T-cell (primary cell): ENCODE data around the gene ZDHHC6. TPM values are rescaled to one million over a fixed set of nuclear protein-coding genes. Genes with fewer than 3 reads are reported as not detected.

ENCODE experiments used
- ATAC-seq, 4 experiments: fragments of 200-7000 bp in 3 of 4; fragments of 150-1000 bp in 1 of 4; cut with Tn5 transposase; replicated peaks in 1 of 4; 1 replicate in 3 of 4; 2 replicates in 1 of 4; pipeline ENCODE4 v1.10.0; 2021; ENCODE audit warnings: moderate library complexity in 3 of 4, mild to moderate bottlenecking in 2 of 4, moderate number of reproducible peaks in 1 of 4
- CTCF ChIA-PET, 2 donors: fragments of 300-600 bp; sonication (Branson Sonifier 250); formaldehyde crosslinking; loops; one replicate each; lab custom pipeline; 2022; ENCODE audit warnings: antibody characterized with exemption in 2 of 2; lab: Charles Lee
- POLR2A ChIA-PET, 2 donors: fragments of 300-600 bp; sonication (Branson Sonifier 250); formaldehyde crosslinking; loops; one replicate each; lab custom pipeline; 2022; ENCODE audit warnings: antibody characterized with exemption in 2 of 2; lab: Charles Lee
- DNase-seq, 35 experiments: peaks; one replicate each; pipeline versions ENCODE4 v3.0.0 to v3.0.0-alpha.2; 2013 to 2023
- H3K27ac ChIP-seq: one replicate; pipeline ENCODE4 v1.5.1; 2013; ENCODE audit warnings: low read length
- H3K27me3 ChIP-seq, 2 experiments: replicated peaks in 1 of 2; 1 replicate in 1 of 2; 2 replicates in 1 of 2; pipeline versions ENCODE4 v1.6.1 to v1.7.0; 2013; ENCODE audit warnings: low read length in 1 of 2, mixed read lengths in 1 of 2; ENCODE audit not compliant: control insufficient read depth in 2 of 2, insufficient read depth in 2 of 2; ENCODE audit errors: extremely low read depth in 1 of 2
- H3K36me3 ChIP-seq, 2 donors: 1 replicate in 1 of 2; 2 replicates in 1 of 2; pipeline versions ENCODE4 v1.6.1 to v1.7.0; 2013; ENCODE audit warnings: low read length in 1 of 2; ENCODE audit not compliant: control insufficient read depth in 2 of 2, insufficient read depth in 1 of 2; ENCODE audit errors: extremely low read depth in 1 of 2
- H3K4me1 ChIP-seq, 2 experiments: 1 replicate in 1 of 2; 2 replicates in 1 of 2; pipeline versions ENCODE4 v1.6.1 to v1.7.0; 2013; ENCODE audit warnings: low read length in 2 of 2, mixed read lengths in 1 of 2; ENCODE audit not compliant: insufficient read depth in 2 of 2, control insufficient read depth in 1 of 2; ENCODE audit errors: extremely low read depth in 1 of 2
- H3K4me3 ChIP-seq, 2 donors: 1 replicate in 1 of 2; 2 replicates in 1 of 2; pipeline versions ENCODE4 v1.5.1 to v1.7.0; 2013; ENCODE audit warnings: mild to moderate bottlenecking in 2 of 2, low read length in 1 of 2, moderate library complexity in 1 of 2; ENCODE audit not compliant: control insufficient read depth in 1 of 2; ENCODE audit errors: extremely low read depth in 1 of 2
- H3K9me3 ChIP-seq: 2 replicates; pipeline ENCODE4 v1.7.0; 2013
- H3K27ac Mint-ChIP-seq, 2 donors: one replicate each; pipeline ENCODE4 v1.8.0; 2020 to 2021; ENCODE audit warnings: mild to moderate bottlenecking in 2 of 2, mixed read lengths in 2 of 2
- H3K27me3 Mint-ChIP-seq, 2 donors: one replicate each; pipeline ENCODE4 v1.8.0; 2021 to 2022; ENCODE audit warnings: mixed read lengths in 2 of 2
- H3K36me3 Mint-ChIP-seq: one replicate; pipeline ENCODE4 v1.8.0; 2021; ENCODE audit warnings: mixed read lengths
- H3K4me1 Mint-ChIP-seq, 3 donors: one replicate each; pipeline ENCODE4 v1.8.0; 2020 to 2022; ENCODE audit warnings: mixed read lengths in 3 of 3, mild to moderate bottlenecking in 1 of 3
- H3K4me3 Mint-ChIP-seq, 3 donors: one replicate each; pipeline ENCODE4 v1.8.0; 2020 to 2022; ENCODE audit warnings: mild to moderate bottlenecking in 3 of 3, mixed read lengths in 3 of 3, moderate library complexity in 3 of 3
- H3K9me3 Mint-ChIP-seq, 3 donors: one replicate each; pipeline ENCODE4 v1.8.0; 2020 to 2022; ENCODE audit warnings: mixed read lengths in 3 of 3
- WGBS: methylation state at CpG from one replicate; pipeline ENCODE4 v1.1.5; 2013; ENCODE audit warnings: missing lambda C conversion rate; ENCODE audit not compliant: insufficient coverage; 5-methylcytosine and 5-hydroxymethylcytosine counted together
- total RNA-seq, 35 experiments: library from RNA in 6 of 35; stranded (reverse) in 6 of 35; fragments of 120-200 nt in 1 of 35; gene quantifications; one replicate each; pipeline versions ENCODE4 v1.2.1 to v1.2.4 and lab custom pipeline; 2013 to 2026

ZDHHC6 gene, protein sequence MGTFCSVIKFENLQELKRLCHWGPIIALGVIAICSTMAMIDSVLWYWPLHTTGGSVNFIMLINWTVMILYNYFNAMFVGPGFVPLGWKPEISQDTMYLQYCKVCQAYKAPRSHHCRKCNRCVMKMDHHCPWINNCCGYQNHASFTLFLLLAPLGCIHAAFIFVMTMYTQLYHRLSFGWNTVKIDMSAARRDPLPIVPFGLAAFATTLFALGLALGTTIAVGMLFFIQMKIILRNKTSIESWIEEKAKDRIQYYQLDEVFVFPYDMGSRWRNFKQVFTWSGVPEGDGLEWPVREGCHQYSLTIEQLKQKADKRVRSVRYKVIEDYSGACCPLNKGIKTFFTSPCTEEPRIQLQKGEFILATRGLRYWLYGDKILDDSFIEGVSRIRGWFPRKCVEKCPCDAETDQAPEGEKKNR
- total RNA-seq (10 to 100 TPM; 39.4 to 51.4 (median 45.9) TPM), total RNA-seq (lab: John Stamatoyannopoulos, UW) (59.9 to 93.9 (median 71.3) reads per million in 29 experiments)
- 48.0 TPM for total RNA-seq (2013)

DNA sequence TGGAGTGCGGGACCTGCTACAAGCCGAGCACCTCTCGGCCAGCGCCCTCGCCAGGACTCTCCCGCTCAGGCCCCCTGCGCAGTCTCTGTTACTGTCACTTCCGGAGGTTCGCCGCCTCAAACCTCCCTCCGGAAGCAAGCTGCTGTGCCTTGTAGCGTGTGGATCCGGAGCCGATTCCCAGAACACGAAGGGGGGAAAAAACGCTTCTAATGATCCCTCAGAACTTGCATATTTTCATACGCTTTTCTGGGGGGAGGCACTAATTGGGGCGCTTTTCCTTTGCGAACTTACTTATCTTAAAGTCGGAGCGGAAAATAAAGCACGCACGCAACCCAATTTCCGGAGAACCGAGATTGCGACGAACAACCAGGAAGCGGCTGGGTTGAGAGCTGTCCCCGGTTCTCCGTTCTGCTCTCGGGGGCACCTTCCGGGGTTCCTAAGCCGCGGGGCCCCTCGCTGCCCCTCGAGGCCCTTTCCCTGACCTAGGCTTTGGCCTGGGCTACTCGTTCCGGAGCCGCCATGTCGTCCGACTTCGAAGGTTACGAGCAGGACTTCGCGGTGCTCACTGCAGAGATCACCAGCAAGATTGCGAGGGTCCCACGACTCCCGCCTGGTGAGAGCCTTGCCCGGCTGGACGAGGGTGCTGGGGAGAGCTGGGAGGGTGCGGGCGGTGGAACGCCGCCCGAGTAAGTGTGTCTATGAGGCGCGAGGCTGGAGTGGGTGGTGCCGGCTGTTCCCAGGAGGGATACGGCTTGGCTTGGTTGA is at the start of gene ZDHHC6, which contains the start of gene VTI1A:
Gene ZDHHC6 (minus strand): TSS at position 60 of the 765 bp plus-strand sequence. CDS start 1,478 bp downstream, outside the sequence.
Gene VTI1A (plus strand): TSS at position 361 of the 765 bp plus-strand sequence. CDS start 159 bp downstream, at position 520.
- ChIA-PET POLR2A (interaction anchor here in 1 of 2 donors (0.6 to 1.1 kb wide), 4 partner anchors 12 to 139 kb away, joined by 3 to 8 read pairs (median 4); no protein-coding TSS in a partner anchor), CTCF (interaction anchor here (1.3 to 1.9 kb wide), 3 partner anchors 11 to 71 kb away, joined by 3 to 11 read pairs (median 6); no protein-coding TSS in a partner anchor)
- peak within 1 kb of the TSS; percentile 94 to 99 for H3K4me3 ChIP-seq
- no peaks in the 10 kb centered on the region for H3K9me3 Mint-ChIP-seq
- H3K27ac ChIP-seq: peak within 1 kb of the TSS; percentile 86
- H3K36me3 ChIP-seq: peaks cover 0 to 13% of the 10 kb centered on the region in 2 donors
- peaks cover 25% of the 10 kb centered on the region for H3K36me3 Mint-ChIP-seq
- H3K9me3 ChIP-seq: no peaks in the 10 kb centered on the region
- H3K27me3 Mint-ChIP-seq: no peaks in the 10 kb centered on the region
- peaks cover 12 to 13% of the 10 kb centered on the region in 2 experiments for H3K4me1 ChIP-seq
- DNase-seq (peak; percentile 64 to 90 (median 78)), ATAC-seq (peak; percentile 91 to 94 (median 92))
- under 1% methylated on average over 55 of the region's 59 CpGs for WGBS
- H3K4me3 Mint-ChIP-seq: peak within 1 kb of the TSS; percentile 91 to 98 (median 93)
- H3K27me3 ChIP-seq: no peaks in the 10 kb centered on the region
- peaks cover 49 to 72% (median 71%) of the 10 kb centered on the region in 3 donors for H3K4me1 Mint-ChIP-seq
- H3K27ac Mint-ChIP-seq: peak within 1 kb of the TSS; percentile 85 to 99

DNA sequence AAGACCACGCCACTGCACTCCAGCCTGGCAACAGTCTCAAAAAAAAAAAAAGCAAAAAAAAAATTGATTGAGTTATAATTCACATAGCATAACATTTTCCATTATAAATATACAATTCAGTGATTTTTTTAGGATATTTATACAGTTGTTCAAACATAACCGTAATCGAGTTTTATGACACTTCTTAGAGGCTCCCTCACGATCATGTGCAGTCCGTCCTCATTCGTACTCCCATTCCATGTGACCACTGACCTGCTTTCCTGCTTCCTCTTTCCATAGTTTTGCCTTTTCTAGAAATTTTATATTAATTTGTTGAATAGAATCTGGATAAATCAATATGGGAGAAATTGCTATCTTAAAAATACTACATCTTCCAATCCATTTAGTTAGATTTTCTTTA is 46.0 kb upstream of the ZDHHC6 start:
- CTCF ChIA-PET: no interaction called here

DNA sequence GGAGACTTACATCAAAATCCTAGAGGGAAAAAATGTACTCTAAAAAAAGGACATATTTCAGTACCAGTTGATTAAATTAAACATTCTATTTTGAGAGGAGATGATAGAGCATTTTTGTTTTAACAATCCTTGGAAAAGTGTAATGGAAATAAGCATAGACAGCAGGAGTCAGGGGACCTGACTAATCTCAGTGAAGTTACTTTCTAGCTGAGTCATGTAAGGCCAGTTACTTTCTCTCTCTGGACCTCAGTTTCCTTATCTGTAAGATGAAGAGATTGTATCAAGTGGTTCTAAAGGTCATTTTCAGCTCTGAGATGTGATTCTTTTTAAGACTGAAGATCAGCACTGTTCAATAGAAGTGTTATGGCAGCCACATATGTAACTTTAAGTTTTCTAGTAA is 44.4 kb upstream of the ZDHHC6 start:
- Histone ChIP-seq H3K4me1 (no peaks in the 10 kb centered on the region), H3K4me3 (no peak overlapping the region), H3K27ac (no peak overlapping the region), H3K9me3 (no peaks in the 10 kb centered on the region), H3K27me3 (no peaks in the 10 kb centered on the region), H3K36me3 (no peaks in the 10 kb centered on the region)
- Mint-ChIP-seq H3K9me3 (no peaks in the 10 kb centered on the region), H3K4me1 (peaks cover 4 to 12% (median 7%) of the 10 kb centered on the region in 3 donors), H3K4me3 (no peak overlapping the region), H3K27ac (no peak overlapping the region), H3K36me3 (peaks cover 3% of the 10 kb centered on the region), H3K27me3 (no peaks in the 10 kb centered on the region)
- no peak for DNase-seq
- CTCF ChIA-PET: interaction anchor here in 1 of 2 donors (1.2 kb wide), 1 partner anchor 19 kb away, joined by 3 read pairs; no protein-coding TSS in a partner anchor
- no peak for ATAC-seq
- POLR2A ChIA-PET: interaction anchor here in 1 of 2 donors (0.6 kb wide), 1 partner anchor 18 kb away, joined by 6 read pairs; no protein-coding TSS in a partner anchor

More for the DNA sequence above, 46.0 kb upstream of the ZDHHC6 start:
- peaks cover 3% of the 10 kb centered on the region for H3K36me3 Mint-ChIP-seq
- H3K4me1 ChIP-seq: no peaks in the 10 kb centered on the region
- H3K27me3 Mint-ChIP-seq: no peaks in the 10 kb centered on the region
- no peaks in the 10 kb centered on the region for H3K36me3 ChIP-seq
- no peak overlapping the region for H3K4me3 ChIP-seq
- no peak overlapping the region for H3K4me3 Mint-ChIP-seq
- H3K27ac ChIP-seq: no peak overlapping the region
- no peak overlapping the region for H3K27ac Mint-ChIP-seq
- H3K9me3 ChIP-seq: no peaks in the 10 kb centered on the region
- peaks cover 4 to 17% (median 11%) of the 10 kb centered on the region in 3 donors for H3K4me1 Mint-ChIP-seq
- DNase-seq (no peak), ATAC-seq (no peak)
- no peaks in the 10 kb centered on the region for H3K9me3 Mint-ChIP-seq
- H3K27me3 ChIP-seq: no peaks in the 10 kb centered on the region
- WGBS: no CpG with 5 or more reads among the region's 6 CpGs
- POLR2A ChIA-PET: no interaction called here

DNA sequence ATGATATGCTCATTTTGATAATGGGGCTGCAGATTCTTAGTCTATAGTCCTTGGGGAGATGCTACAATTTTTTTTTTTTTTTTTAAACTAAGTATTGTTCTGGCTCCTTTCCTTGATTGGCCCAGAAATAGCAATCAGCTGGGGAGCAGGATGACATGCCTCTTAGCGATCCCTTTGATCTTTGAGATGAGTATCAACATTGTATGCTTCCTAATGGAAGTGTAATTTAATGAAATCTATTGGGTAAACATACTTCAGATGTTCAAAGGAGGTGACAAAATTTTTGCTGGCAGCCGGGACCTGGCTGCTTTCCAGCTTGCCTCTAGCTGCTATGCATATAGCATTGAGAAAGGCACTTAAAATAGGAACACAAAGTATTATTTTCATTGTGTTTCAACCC is 43.8 kb upstream of the ZDHHC6 start:
- no peak overlapping the region for H3K27ac ChIP-seq
- 100% methylated on average over 1 of the region's 2 CpGs for WGBS
- no peaks in the 10 kb centered on the region for H3K9me3 ChIP-seq
- no peak for ATAC-seq
- POLR2A ChIA-PET: interaction anchor here in 1 of 2 donors (0.6 kb wide), 1 partner anchor 9 kb away, joined by 3 read pairs; no protein-coding TSS in a partner anchor
- no peak for DNase-seq
- Mint-ChIP-seq H3K9me3 (no peaks in the 10 kb centered on the region), H3K4me1 (peaks cover 4 to 16% (median 7%) of the 10 kb centered on the region in 3 donors), H3K27me3 (no peaks in the 10 kb centered on the region), H3K27ac (no peak overlapping the region), H3K36me3 (peaks cover 3% of the 10 kb centered on the region), H3K4me3 (no peak overlapping the region)
- H3K27me3 ChIP-seq: no peaks in the 10 kb centered on the region
- no peak overlapping the region for H3K4me3 ChIP-seq
- no peaks in the 10 kb centered on the region for H3K4me1 ChIP-seq
- CTCF ChIA-PET: no interaction called here
- no peaks in the 10 kb centered on the region for H3K36me3 ChIP-seq

DNA sequence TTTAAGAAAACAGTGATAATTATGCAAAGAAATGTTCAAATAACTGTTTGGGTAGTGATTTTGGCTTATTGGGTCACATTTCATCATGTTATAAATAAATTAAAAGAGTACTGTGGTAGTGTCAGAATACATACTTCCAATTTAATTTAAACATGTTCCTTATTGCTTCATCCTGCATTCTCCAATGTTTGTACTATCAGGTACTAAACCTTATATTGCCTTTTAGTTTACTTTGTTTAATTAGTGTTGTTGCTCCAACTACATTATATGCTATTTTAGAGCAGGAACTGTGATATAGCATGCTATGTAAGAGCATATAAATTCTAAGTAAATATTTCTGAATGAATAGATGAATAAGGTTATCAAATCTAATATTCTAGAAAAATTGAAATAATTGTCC is 41.2 kb upstream of the ZDHHC6 start:
- POLR2A ChIA-PET: no interaction called here
- DNase-seq: no peak
- no peak overlapping the region for H3K27ac Mint-ChIP-seq

DNA sequence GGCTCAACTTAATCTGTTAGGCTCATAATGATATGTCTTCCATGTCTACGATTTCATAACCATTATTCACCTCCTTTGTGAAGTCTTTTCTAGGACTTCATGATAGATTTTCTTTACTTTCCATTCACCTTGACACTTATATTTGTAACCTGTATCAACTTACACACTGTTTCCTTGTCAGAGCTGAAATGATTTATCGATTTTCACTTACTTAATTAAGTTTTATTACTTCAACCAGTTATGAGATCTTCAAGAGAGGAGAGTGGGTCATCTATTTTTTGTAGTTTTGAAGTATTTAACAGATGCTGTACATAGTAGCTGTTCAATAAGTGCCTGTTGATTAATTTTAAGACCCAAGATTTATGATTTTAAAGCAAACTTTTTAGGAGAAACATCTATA is 37.7 kb upstream of the ZDHHC6 start:
- H3K27me3 ChIP-seq: no peaks in the 10 kb centered on the region
- DNase-seq (no peak), ATAC-seq (no peak)
- no peaks in the 10 kb centered on the region for H3K9me3 Mint-ChIP-seq
- no peak overlapping the region for H3K27ac Mint-ChIP-seq
- H3K27me3 Mint-ChIP-seq: no peaks in the 10 kb centered on the region
- H3K4me1 Mint-ChIP-seq: peaks cover 0 to 19% (median 2%) of the 10 kb centered on the region in 3 donors
- ChIA-PET CTCF (interaction anchor here in 1 of 2 donors (2.7 kb wide), 1 partner anchor 12 kb away, joined by 6 read pairs; no protein-coding TSS in a partner anchor), POLR2A (no interaction called here)
- peaks cover 6% of the 10 kb centered on the region for H3K36me3 Mint-ChIP-seq
- H3K27ac ChIP-seq: no peak overlapping the region
- H3K9me3 ChIP-seq: no peaks in the 10 kb centered on the region
- H3K4me3 ChIP-seq: no peak overlapping the region
- no peaks in the 10 kb centered on the region for H3K4me1 ChIP-seq
- H3K4me3 Mint-ChIP-seq: no peak overlapping the region
- WGBS: no CpG with 5 or more reads among the region's 2 CpGs
- H3K36me3 ChIP-seq: no peaks in the 10 kb centered on the region

More for the DNA sequence above, 41.2 kb upstream of the ZDHHC6 start:
- H3K4me1 Mint-ChIP-seq: peaks cover 0 to 22% (median 7%) of the 10 kb centered on the region in 3 donors
- H3K9me3 Mint-ChIP-seq: no peaks in the 10 kb centered on the region
- Histone ChIP-seq H3K9me3 (no peaks in the 10 kb centered on the region), H3K27me3 (no peaks in the 10 kb centered on the region), H3K27ac (no peak overlapping the region), H3K4me3 (no peak overlapping the region), H3K4me1 (no peaks in the 10 kb centered on the region), H3K36me3 (no peaks in the 10 kb centered on the region)
- H3K36me3 Mint-ChIP-seq: peaks cover 6% of the 10 kb centered on the region
- H3K27me3 Mint-ChIP-seq: no peaks in the 10 kb centered on the region
- no peak overlapping the region for H3K4me3 Mint-ChIP-seq
- CTCF ChIA-PET: interaction anchor here in 1 of 2 donors (0.6 to 1.2 kb wide), 2 partner anchors 16 to 620 kb away, joined by 3 read pairs; no protein-coding TSS in a partner anchor
- no peak for ATAC-seq
